KOPT-K1 (cell line): Measurements from ENCODE around the gene MAST3.

ENCODE experiments used
- H3K27ac ChIP-seq: fragments of 200-600 bp; sonication (generic); 2 replicates; pipeline ENCODE4 v1.5.1; 2016; ENCODE audit warnings: antibody characterized with exemption, mild to moderate bottlenecking, low read depth, low read length; ENCODE audit not compliant: poor library complexity, severe bottlenecking
- H3K36me3 ChIP-seq: fragments of 200-600 bp; sonication (generic); 2 replicates; pipeline ENCODE4 v1.5.1; 2017; ENCODE audit warnings: antibody characterized with exemption, mild to moderate bottlenecking, low read length, moderate library complexity; ENCODE audit not compliant: insufficient read depth
- H3K9me3 ChIP-seq: fragments of 200-600 bp; sonication (generic); 2 replicates; pipeline ENCODE4 v1.5.1; 2017; ENCODE audit warnings: antibody characterized with exemption, low read length, mild to moderate bottlenecking; ENCODE audit not compliant: insufficient read depth, poor library complexity, severe bottlenecking

MAST3 gene

DNA sequence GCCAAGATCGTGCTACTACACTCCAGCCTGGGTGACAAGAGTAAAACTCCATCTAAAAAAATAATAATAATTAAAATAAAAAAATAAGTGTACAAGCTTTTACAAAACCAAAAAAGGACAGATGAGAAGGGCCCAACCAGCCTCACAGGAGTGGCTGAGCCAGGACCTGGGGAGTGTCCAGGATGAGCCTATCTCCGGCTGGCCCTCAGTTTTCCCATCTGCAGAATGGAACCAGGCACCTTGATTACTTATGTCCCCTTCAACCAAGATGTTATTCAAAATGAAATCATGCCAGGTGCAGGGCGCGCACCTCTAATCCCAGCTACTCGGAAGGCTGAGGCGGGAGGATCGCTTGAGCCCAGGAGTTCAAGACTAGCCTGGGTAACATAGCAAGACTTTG, 66.5 kb downstream of the MAST3 start:
- peaks cover 58% of the 10 kb centered on the region for H3K36me3 ChIP-seq
- H3K9me3 ChIP-seq, result no peaks in the 10 kb centered on the region
- no peak overlapping the region for H3K27ac ChIP-seq

DNA sequence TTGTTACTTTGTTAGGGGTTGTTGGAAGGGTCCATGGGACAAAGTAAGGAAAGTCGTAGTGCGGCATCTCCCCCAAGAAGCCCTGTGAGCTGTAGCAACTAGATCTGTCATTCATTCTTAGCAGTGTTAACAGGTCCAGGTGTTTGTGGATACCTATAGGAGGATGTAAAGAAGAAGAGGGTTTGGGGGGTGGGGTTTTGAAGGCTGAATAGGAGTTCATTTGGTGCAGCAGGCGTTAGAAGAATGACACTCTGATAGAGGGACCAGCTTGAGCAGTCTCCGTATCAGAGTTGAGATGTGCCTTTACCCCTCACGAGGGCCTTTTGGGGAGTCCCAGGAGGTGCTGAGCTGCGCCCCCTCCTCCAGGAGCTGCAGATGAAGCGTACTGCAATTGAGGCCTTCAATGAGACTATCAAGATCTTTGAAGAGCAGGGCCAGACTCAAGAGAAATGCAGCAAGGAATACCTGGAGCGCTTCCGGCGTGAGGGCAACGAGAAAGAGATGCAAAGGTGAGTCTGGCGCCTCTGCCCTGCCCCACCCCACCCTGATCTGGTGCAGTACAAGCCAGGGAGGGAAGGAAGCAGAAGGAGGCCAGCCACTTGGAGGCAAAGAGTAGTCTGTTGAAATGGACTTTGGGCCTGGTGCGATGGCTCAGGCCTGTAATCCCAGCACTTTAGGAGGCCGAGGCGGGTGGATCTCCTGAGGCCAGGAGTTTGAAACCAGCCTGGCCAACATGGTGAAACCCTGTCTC, 68.4 kb downstream of the MAST3 start:
- Histone ChIP-seq H3K27ac (no peak overlapping the region), H3K36me3 (peaks cover 66% of the 10 kb centered on the region), H3K9me3 (no peaks in the 10 kb centered on the region)

DNA sequence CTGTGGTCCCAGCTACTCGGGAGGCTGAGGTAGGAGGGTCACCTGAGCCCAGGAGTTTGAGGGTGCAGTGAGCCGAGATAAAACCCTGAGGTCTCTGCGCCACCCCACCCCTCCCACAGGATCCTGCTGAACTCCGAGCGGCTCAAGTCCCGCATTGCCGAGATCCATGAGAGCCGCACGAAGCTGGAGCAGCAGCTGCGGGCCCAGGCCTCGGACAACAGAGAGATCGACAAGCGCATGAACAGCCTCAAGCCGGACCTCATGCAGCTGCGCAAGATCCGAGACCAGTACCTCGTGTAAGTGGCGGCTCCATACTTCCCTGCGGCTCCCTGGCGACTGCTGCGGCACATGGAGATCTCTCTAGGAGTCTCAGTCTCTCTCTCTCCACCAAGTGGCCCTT, 69.4 kb downstream of the MAST3 start:
- Histone ChIP-seq H3K27ac (no peak overlapping the region), H3K9me3 (no peaks in the 10 kb centered on the region), H3K36me3 (peaks cover 62% of the 10 kb centered on the region)

DNA sequence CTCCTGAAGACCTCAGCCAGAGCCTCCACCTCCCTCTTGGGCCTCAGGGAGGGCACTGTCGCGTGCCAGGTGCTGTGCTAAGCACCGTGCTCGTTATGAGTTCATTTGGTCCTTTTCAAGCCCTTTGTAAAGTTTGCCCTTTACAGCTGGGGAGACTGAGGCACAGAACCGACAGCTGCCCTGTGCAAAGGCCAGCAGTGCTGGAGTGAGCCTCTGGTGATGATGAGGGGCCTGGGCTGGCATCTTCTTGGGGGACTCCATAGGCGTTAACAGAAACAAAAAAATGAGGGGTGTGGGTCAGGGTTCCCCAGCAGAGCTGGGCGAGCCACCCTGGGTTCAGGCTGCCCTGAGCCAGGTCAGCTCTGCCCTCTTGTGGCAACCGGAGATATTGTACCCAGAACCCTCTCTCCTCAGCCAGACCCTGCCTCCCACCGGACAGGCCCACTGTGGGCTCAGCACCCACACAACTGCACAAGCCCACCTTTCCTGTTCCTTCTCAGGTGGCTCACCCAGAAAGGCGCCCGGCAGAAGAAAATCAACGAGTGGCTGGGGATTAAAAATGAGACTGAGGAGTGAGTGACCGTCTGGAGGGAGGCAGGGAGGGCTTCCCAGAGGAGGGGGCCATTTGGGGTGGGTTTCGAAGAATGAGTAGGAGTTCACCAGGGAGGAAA, 70.5 kb downstream of the MAST3 start:
- Histone ChIP-seq H3K9me3 (no peaks in the 10 kb centered on the region), H3K36me3 (peaks cover 53% of the 10 kb centered on the region), H3K27ac (no peak overlapping the region)

DNA sequence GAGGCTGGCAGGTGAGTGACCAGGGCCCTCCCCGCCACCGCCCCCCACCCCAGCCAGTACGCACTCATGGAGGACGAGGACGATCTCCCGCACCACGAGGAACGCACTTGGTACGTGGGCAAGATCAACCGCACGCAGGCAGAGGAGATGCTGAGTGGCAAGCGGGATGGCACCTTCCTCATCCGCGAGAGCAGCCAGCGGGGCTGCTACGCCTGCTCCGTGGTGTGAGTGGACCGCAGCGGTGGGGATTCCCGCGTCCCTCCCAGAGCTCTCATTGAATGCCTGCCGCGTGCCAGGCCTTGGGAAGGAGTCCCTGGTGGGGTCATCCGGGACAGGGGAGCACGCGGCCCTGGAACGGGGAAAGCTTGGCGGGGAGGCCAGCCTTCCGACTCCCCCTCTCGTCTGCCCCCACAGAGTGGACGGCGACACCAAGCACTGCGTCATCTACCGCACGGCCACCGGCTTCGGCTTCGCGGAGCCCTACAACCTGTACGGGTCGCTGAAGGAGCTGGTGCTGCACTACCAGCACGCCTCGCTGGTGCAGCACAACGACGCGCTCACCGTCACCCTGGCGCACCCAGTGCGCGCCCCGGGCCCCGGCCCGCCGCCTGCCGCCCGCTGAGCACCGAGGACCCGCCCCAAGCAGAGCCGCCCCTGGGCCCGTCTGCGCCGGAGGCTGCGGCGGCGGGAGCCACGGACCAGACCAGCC, 71.2 kb downstream of the MAST3 start:
- H3K27ac ChIP-seq, result no peak overlapping the region
- no peaks in the 10 kb centered on the region for H3K9me3 ChIP-seq
- peaks cover 46% of the 10 kb centered on the region for H3K36me3 ChIP-seq

DNA sequence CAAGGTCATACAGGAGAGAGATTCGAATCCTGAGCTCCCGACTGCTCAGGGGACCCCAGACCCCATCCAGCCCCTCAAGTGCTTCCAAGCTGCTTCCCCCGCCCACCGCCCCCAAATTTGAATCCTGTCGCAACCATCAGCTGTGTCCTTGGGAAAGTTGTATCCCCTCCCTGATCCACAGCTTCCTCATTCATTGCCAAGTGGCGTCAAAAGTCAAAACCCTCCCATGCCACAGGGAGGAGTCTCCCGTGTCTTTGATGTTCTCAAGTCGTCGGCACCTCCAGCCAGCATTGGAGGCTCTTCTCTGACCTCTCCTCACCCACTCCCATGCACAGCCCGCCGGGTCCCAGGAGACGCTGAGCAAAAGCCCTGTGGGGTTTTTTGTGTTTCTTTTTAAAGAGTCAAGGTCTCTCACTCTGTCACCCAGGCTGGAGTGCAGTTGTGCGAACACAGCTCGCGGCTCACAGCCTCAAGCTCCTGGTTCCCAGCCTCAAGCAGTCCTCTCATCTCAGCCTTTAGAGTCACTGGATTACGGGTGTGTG, 73.2 kb downstream of the MAST3 start:
- Histone ChIP-seq H3K36me3 (peaks cover 40% of the 10 kb centered on the region), H3K27ac (no peak overlapping the region), H3K9me3 (no peaks in the 10 kb centered on the region)

DNA sequence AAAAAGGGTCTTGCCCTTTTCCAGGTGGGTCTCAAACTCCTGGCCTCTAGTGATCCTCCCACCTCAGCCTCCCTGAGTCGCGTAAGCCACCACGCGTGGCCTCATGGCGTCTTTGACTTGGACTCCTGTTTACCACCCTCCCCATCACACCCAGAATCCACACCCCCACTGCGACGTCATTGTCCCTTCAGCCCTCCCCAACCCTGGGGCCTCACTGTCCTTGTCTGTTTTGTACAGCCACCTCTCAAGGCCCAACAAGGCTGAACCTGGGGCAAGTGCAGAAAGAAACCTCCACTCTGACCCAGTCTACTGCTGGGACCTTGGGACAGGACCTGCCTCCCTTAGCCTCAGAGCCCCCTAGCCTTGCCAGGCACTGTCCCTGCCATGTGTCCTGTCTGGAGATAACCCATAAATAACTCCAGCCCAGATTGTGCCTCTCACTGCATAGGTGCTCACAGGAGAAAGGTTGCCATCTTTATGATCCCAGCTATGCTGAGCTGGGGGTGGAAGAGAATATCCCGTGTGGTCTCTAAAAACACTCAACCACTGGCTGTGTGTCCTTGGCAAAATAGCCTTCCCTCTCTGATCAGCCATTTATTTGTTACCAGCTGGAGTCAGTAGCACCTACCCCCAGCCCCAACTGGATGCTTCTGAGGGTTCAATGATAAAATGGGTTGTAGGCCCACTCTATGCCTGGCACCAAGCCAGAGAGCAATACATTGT, 74.2 kb downstream of the MAST3 start:
- H3K27ac ChIP-seq, result no peak overlapping the region

DNA sequence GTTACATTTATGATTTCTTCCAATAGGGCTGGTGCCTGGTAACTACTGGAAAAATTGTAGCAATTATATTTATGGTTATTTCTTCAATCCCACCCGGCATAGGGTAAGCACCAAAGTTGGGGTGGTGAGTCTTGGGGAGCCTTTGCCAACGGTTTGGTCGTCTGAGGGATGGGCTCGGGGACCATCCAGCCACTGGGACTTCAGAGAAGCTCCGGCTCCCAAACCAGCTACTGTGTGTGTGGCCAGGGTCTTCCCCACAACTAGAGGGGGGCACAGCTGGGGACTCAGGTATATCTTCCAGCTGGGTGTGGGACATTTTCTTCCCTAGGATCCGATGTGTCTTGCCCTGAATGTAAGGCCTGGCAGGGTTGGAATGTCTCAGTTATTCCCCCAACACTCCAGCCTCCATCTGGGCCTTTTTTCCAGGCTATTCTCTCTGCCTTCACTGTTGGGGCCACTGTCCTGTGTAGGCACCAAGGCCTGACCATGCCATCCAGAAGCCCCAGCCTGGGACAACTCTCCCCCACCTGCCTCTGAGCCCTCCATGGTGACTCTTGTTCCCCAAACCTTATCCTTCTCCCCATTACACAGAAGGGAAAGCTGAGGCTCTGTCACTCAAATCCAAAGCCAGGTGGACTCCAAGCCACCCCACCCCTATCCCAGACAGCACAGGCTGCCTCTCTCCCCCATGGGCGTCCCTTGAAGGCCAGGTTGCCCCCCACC, 74.9 kb downstream of the MAST3 start:
- Histone ChIP-seq H3K36me3 (peaks cover 23% of the 10 kb centered on the region; the same call in 1 of the 2 replicates), H3K9me3 (no peaks in the 10 kb centered on the region), H3K27ac (no peak overlapping the region)

More for the DNA sequence above, 74.2 kb downstream of the MAST3 start:
- H3K36me3 ChIP-seq, result peaks cover 30% of the 10 kb centered on the region
- H3K9me3 ChIP-seq, result no peaks in the 10 kb centered on the region

DNA sequence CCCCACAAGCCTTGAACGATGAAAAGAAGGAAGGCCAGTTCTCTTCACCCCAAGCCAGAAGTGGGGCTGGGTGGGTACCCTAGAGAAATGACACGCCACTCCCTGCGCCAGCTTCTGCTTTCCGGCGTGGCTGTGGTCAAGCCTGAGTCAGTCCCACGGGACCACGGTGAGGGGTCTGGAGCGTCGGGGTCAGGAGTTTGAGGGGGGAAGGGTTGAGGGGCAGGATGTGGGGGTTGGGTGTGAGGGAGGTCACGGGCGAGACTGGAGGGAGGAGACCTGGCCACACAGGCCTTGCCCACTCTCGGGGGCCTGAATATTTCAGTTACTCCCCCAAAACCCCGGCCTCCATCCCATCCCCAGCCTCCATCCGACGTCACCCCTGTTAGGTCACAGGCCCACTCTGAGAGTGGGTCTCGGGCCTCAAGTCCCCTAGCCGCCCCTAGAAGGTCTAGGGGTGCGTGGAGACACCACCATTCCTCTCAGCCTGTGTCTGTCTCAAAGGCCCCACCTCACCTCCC, 75.5 kb downstream of the MAST3 start:
- H3K9me3 ChIP-seq, result no peaks in the 10 kb centered on the region
- H3K36me3 ChIP-seq, result peaks cover 17% of the 10 kb centered on the region; the same call in 1 of the 2 replicates
- peak overlapping the region; percentile 47 for H3K27ac ChIP-seq

DNA sequence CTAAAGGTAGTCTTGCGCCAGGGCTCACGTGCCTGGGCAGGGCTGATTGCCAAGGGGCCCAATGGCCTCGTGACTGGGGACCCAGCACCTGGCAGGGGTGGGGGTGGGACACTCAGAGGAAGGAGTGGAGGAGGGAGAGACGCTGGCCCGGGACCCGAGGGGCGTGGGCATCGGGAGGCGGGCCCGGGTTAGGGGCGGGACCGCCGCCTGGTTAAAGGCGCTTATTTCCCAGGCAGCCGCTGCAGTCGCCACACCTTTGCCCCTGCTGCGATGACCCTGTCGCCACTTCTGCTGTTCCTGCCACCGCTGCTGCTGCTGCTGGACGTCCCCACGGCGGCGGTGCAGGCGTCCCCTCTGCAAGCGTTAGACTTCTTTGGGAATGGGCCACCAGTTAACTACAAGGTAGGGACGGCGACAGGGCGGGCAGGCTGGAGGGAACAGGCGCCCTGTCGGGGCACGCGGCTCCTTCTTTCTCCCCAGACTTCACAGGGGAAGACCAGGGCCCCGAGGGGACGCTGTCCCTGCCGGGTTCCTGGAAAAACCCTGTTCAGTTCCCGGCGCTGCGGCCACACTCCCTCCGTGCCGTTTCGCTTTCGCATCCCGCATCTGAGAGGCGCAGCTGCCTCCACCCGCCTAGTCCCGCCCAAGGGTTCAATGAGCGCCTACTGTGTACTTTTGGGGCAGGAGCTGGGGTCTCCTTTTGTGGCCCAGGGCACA, 76.2 kb downstream of the MAST3 start, which contains the start of gene IFI30:
IFI30 (plus strand) TSS at position 242 of the 717 bp plus-strand sequence; CDS start at position 271, 29 bp downstream.
- Histone ChIP-seq H3K9me3 (no peaks in the 10 kb centered on the region), H3K36me3 (peaks cover 11% of the 10 kb centered on the region; the same call in 1 of the 2 replicates), H3K27ac (peak within 1 kb of the TSS; percentile 47)

DNA sequence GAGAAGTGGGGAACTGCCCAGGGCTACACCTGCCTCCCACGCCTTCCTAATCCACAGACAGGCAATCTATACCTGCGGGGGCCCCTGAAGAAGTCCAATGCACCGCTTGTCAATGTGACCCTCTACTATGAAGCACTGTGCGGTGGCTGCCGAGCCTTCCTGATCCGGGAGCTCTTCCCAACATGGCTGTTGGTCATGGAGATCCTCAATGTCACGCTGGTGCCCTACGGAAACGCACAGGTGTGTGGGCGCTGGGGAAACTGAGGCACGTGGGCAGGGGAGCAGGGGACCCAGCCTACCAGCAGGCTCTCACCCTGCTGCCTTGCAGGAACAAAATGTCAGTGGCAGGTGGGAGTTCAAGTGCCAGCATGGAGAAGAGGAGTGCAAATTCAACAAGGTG, 77.4 kb downstream of the MAST3 start:
- H3K36me3 ChIP-seq, result no peaks in the 10 kb centered on the region; the same call in 1 of the 2 replicates
- H3K27ac ChIP-seq, result no peak overlapping the region
- H3K9me3 ChIP-seq, result no peaks in the 10 kb centered on the region

DNA sequence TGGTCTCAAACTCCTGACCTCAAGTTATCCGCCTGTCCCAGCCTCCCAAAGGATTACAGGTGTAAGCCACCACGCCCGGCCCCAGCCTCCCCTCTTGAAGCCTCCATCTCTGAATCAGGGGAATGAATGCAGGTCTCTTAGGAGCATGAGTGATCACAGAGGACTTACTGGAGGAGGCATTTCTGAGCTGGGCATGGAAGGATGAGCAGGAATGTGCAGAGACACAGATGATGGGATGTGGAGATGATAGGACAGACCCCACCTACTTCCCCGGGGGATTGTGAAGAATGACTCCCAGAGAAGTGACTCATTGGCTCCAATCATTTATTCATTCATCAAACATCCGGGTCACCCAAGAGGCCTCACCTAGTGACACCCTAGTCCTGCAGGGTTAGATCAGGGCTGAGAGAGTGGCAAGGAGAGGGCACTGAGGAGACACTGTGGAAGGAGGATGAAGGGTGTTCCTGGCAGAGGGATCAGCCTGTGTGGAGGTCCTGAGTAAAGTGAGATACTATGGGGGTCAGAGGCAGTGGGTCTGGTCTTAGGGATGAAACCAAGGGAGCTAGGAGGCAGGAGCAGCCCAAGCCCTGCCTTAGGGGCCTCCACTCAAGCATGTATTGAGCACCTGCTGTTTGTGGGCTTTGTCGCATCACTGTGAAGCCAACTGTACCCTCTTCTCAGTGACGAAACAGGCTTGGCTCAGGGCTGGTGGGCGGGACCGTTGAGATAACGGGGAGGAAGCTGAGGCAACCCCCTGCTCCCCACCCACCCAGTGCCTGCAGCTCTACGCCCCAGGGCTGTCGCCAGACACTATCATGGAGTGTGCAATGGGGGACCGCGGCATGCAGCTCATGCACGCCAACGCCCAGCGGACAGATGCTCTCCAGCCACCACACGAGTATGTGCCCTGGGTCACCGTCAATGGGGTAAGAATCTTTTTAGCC, 79.1 kb downstream of the MAST3 start:
- Histone ChIP-seq H3K9me3 (no peaks in the 10 kb centered on the region), H3K36me3 (no peaks in the 10 kb centered on the region; the same call in 1 of the 2 replicates)

More for the DNA sequence above, 79.1 kb downstream of the MAST3 start:
- no peak overlapping the region for H3K27ac ChIP-seq
